ENCODE data around the gene CREB5. TPM values are rescaled to one million over a fixed set of nuclear protein-coding genes. Genes with fewer than 3 reads are reported as not detected.

The CREB5 gene
- total RNA-seq, 2 experiments from 2014 or later, result not detected

- Mint-ChIP-seq H3K4me1 (ENCODE audit: low read depth) (peaks cover 4% of the 10 kb centered on the region), H3K36me3 (ENCODE audit: low read depth) (no peaks in the 10 kb centered on the region), H3K27me3 (ENCODE audit: low read depth) (peaks cover 20% of the 10 kb centered on the region), H3K4me3 (no peak overlapping the region), H3K27ac (no peak overlapping the region), H3K9me3 (ENCODE audit: insufficient read depth) (no peaks in the 10 kb centered on the region)
- ATAC-seq (no peak), DNase-seq (no peak)
- ChIA-PET POLR2A (no interaction called here), CTCF (no interaction called here)
These were observed 97.7 kb downstream of the CREB5 start for GRCh38 chr7:28510026-28510369.

- Mint-ChIP-seq H3K9me3 (ENCODE audit: insufficient read depth) (no peaks in the 10 kb centered on the region), H3K4me1 (ENCODE audit: low read depth) (peaks cover 4% of the 10 kb centered on the region), H3K27me3 (ENCODE audit: low read depth) (peaks cover 20% of the 10 kb centered on the region), H3K4me3 (no peak overlapping the region), H3K36me3 (ENCODE audit: low read depth) (no peaks in the 10 kb centered on the region), H3K27ac (no peak overlapping the region)
- ChIA-PET POLR2A (no interaction called here), CTCF (no interaction called here)
- ATAC-seq (no peak), DNase-seq (no peak)
These were observed 100.5 kb downstream of the CREB5 start for GRCh38 chr7:28512668-28513440.

GRCh38 chr7:28516390-28517172 lies 104.3 kb downstream of the CREB5 start:
- Mint-ChIP-seq H3K4me1 (ENCODE audit: low read depth) (no peaks in the 10 kb centered on the region), H3K9me3 (ENCODE audit: insufficient read depth) (no peaks in the 10 kb centered on the region), H3K4me3 (no peak overlapping the region), H3K36me3 (ENCODE audit: low read depth) (no peaks in the 10 kb centered on the region), H3K27me3 (ENCODE audit: low read depth) (peaks cover 20% of the 10 kb centered on the region), H3K27ac (no peak overlapping the region)
- DNase-seq (no peak), ATAC-seq (no peak)
- ChIA-PET POLR2A (no interaction called here), CTCF (no interaction called here)

GRCh38 chr7:28517206-28517605 lies 104.9 kb downstream of the CREB5 start:
- DNase-seq (no peak), ATAC-seq (no peak)
- no peak overlapping the region for H3K27ac Mint-ChIP-seq
- H3K4me3 Mint-ChIP-seq, result no peak overlapping the region
- CTCF ChIA-PET, result no interaction called here
- POLR2A ChIA-PET, result no interaction called here
- H3K36me3 Mint-ChIP-seq (ENCODE audit: low read depth), result no peaks in the 10 kb centered on the region
- H3K27me3 Mint-ChIP-seq (ENCODE audit: low read depth), result peaks cover 17% of the 10 kb centered on the region
- no peaks in the 10 kb centered on the region for H3K4me1 Mint-ChIP-seq (ENCODE audit: low read depth)
- no peaks in the 10 kb centered on the region for H3K9me3 Mint-ChIP-seq (ENCODE audit: insufficient read depth)

GRCh38 chr7:28517606-28518005 lies 105.3 kb downstream of the CREB5 start:
- ChIA-PET POLR2A (no interaction called here), CTCF (no interaction called here)
- DNase-seq, result no peak
- Mint-ChIP-seq H3K27ac (no peak overlapping the region), H3K9me3 (ENCODE audit: insufficient read depth) (no peaks in the 10 kb centered on the region), H3K27me3 (ENCODE audit: low read depth) (peaks cover 16% of the 10 kb centered on the region), H3K36me3 (ENCODE audit: low read depth) (no peaks in the 10 kb centered on the region), H3K4me3 (no peak overlapping the region), H3K4me1 (ENCODE audit: low read depth) (no peaks in the 10 kb centered on the region)
- no peak for ATAC-seq

- ATAC-seq, result no peak
- Mint-ChIP-seq H3K4me1 (ENCODE audit: low read depth) (peaks cover 5% of the 10 kb centered on the region), H3K27ac (no peak overlapping the region), H3K27me3 (ENCODE audit: low read depth) (peaks cover 13% of the 10 kb centered on the region), H3K9me3 (ENCODE audit: insufficient read depth) (no peaks in the 10 kb centered on the region), H3K4me3 (no peak overlapping the region), H3K36me3 (ENCODE audit: low read depth) (no peaks in the 10 kb centered on the region)
- DNase-seq, result no peak
- ChIA-PET CTCF (no interaction called here), POLR2A (no interaction called here)
These were observed 108.0 kb downstream of the CREB5 start for GRCh38 chr7:28520074-28521015.

- ChIA-PET POLR2A (no interaction called here), CTCF (no interaction called here)
- ATAC-seq, result no peak
- Mint-ChIP-seq H3K27me3 (ENCODE audit: low read depth) (peaks cover 10% of the 10 kb centered on the region), H3K4me1 (ENCODE audit: low read depth) (peaks cover 5% of the 10 kb centered on the region), H3K9me3 (ENCODE audit: insufficient read depth) (no peaks in the 10 kb centered on the region), H3K4me3 (no peak overlapping the region), H3K27ac (no peak overlapping the region), H3K36me3 (ENCODE audit: low read depth) (no peaks in the 10 kb centered on the region)
- no peak for DNase-seq
These were observed 112.7 kb downstream of the CREB5 start for GRCh38 chr7:28524978-28525377.

GRCh38 chr7:28528899-28529298 lies 116.6 kb downstream of the CREB5 start:
- no peak overlapping the region for H3K27ac Mint-ChIP-seq
- peaks cover under 1% of the 10 kb centered on the region for H3K4me1 Mint-ChIP-seq (ENCODE audit: low read depth)
- no peaks in the 10 kb centered on the region for H3K9me3 Mint-ChIP-seq (ENCODE audit: insufficient read depth)
- ATAC-seq, result no peak
- POLR2A ChIA-PET, result no interaction called here
- DNase-seq, result no peak
- H3K27me3 Mint-ChIP-seq (ENCODE audit: low read depth), result peaks cover 5% of the 10 kb centered on the region
- H3K36me3 Mint-ChIP-seq (ENCODE audit: low read depth), result no peaks in the 10 kb centered on the region
- CTCF ChIA-PET, result no interaction called here
- H3K4me3 Mint-ChIP-seq, result no peak overlapping the region

- CTCF ChIA-PET, result no interaction called here
- Mint-ChIP-seq H3K4me1 (ENCODE audit: low read depth) (no peaks in the 10 kb centered on the region), H3K9me3 (ENCODE audit: insufficient read depth) (no peaks in the 10 kb centered on the region), H3K36me3 (ENCODE audit: low read depth) (no peaks in the 10 kb centered on the region), H3K27me3 (ENCODE audit: low read depth) (peaks cover 4% of the 10 kb centered on the region), H3K27ac (no peak overlapping the region), H3K4me3 (no peak overlapping the region)
- ATAC-seq (no peak), DNase-seq (no peak)
- POLR2A ChIA-PET, result no interaction called here
These were observed 117.4 kb downstream of the CREB5 start for GRCh38 chr7:28529755-28530154.

- H3K9me3 Mint-ChIP-seq (ENCODE audit: insufficient read depth), result no peaks in the 10 kb centered on the region
- no peaks in the 10 kb centered on the region for H3K4me1 Mint-ChIP-seq (ENCODE audit: low read depth)
- POLR2A ChIA-PET, result no interaction called here
- CTCF ChIA-PET, result no interaction called here
- H3K36me3 Mint-ChIP-seq (ENCODE audit: low read depth), result no peaks in the 10 kb centered on the region
- H3K4me3 Mint-ChIP-seq, result no peak overlapping the region
- no peak for DNase-seq
- H3K27ac Mint-ChIP-seq, result no peak overlapping the region
- ATAC-seq, result no peak
- peaks cover 1% of the 10 kb centered on the region for H3K27me3 Mint-ChIP-seq (ENCODE audit: low read depth)
These were observed 118.0 kb downstream of the CREB5 start for GRCh38 chr7:28530175-28530802.

- DNase-seq, result no peak
These were observed 118.5 kb downstream of the CREB5 start for GRCh38 chr7:28530803-28531175.

GRCh38 chr7:28531291-28531690 lies 119.0 kb downstream of the CREB5 start:
- Mint-ChIP-seq H3K27me3 (ENCODE audit: low read depth) (peaks cover 3% of the 10 kb centered on the region), H3K4me1 (ENCODE audit: low read depth) (no peaks in the 10 kb centered on the region), H3K9me3 (ENCODE audit: insufficient read depth) (no peaks in the 10 kb centered on the region), H3K4me3 (no peak overlapping the region), H3K36me3 (ENCODE audit: low read depth) (no peaks in the 10 kb centered on the region), H3K27ac (no peak overlapping the region)
- ATAC-seq, result no peak
- no peak for DNase-seq
- CTCF ChIA-PET, result no interaction called here
- POLR2A ChIA-PET, result no interaction called here

More at GRCh38 chr7:28530803-28531175, 118.5 kb downstream of the CREB5 start:
- no peaks in the 10 kb centered on the region for H3K9me3 Mint-ChIP-seq (ENCODE audit: insufficient read depth)
- no peak overlapping the region for H3K4me3 Mint-ChIP-seq
- ATAC-seq, result no peak
- CTCF ChIA-PET, result no interaction called here
- H3K27me3 Mint-ChIP-seq (ENCODE audit: low read depth), result peaks cover 1% of the 10 kb centered on the region
- POLR2A ChIA-PET, result no interaction called here
- H3K36me3 Mint-ChIP-seq (ENCODE audit: low read depth), result no peaks in the 10 kb centered on the region
- H3K4me1 Mint-ChIP-seq (ENCODE audit: low read depth), result no peaks in the 10 kb centered on the region
- no peak overlapping the region for H3K27ac Mint-ChIP-seq
